ENCODE data around the gene ADAMTS13. TPM values are rescaled to one million over a fixed set of nuclear protein-coding genes. Genes with fewer than 3 reads are reported as not detected.

Gene ADAMTS13
- total RNA-seq, 1 experiment from 2014 or later, result 1.6 TPM

DNA sequence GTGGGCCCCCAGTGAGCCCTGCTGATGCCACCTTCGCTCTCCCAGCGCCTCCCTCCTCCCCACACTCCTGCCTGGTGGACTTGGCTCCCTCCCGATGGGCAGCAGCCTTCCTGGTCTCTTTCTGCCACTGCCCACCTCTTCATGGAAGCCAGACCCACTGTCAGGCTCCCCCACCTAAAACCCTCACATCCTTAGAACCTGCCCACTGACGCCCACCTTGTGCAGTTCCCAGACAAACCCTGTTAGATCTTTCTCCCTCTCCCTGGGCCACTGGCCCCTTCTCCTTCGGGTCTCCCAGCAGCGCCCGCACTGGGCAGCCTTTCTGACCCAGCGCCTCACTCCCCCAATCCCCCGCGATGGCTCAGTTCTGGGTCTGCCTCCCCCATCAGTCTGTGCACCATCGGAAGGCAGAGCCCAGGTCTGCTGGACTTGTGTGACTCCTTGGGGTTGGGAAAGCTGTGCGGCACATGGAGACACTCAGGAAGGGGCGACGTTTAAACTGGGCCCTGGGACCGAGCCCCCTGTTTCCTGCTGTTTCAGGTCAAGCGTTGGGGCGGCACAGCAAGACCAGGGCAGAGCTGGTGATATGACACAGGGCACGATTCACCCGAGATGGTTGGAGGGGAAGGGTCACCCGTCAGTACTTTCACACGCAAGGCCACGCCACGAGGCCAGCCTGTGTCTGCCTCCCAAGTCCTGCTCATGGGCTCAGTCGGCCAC, 85.2 kb downstream of the ADAMTS13 start:
- DNase-seq (ENCODE audit: low read depth), result no peak

DNA sequence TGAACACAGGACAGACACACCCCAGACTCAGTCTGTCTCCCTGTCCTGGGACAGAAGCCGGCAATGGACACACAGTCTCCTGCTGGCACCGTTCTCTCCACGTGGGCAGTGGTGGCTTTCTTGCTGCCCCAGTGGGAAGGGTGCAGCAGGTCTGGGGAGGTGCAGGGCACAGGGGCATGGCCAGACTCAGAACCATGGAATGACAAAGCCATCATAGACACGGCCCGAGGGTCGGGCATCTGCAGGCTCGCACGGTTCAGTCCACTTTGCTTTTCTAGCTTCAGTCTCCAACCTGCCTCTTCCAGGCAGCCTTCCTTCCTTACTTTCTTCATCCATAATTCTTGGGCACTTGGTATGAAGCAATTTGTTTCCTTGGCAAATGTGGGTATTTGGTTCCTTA, 85.9 kb downstream of the ADAMTS13 start:
- DNase-seq (ENCODE audit: low read depth), result no peak

Other genes with a start within 250 kb of the ADAMTS13 start
- not detected in 2 replicates for gene OBP2B, start 213.1 kb upstream of the ADAMTS13 start, total RNA-seq (2014; rRNA removed)
- gene ABO, start 147.2 kb upstream of the ADAMTS13 start, total RNA-seq (2014; rRNA removed), result not detected in 2 replicates
- gene SURF6, start 86.2 kb upstream of the ADAMTS13 start, total RNA-seq (2014; rRNA removed), result 26.8 and 27.8 TPM in 2 replicates
- gene MED22, start 74.2 kb upstream of the ADAMTS13 start, total RNA-seq (2014; rRNA removed), result 28.5 and 30.5 TPM in 2 replicates
- 2,137 and 2,163 TPM in 2 replicates for gene RPL7A, start 74.1 kb upstream of the ADAMTS13 start, total RNA-seq (2014; rRNA removed)
- 12.2 and 22.8 TPM in 2 replicates for gene SURF1, start 65.9 kb upstream of the ADAMTS13 start, total RNA-seq (2014; rRNA removed)
- gene SURF2, start 65.8 kb upstream of the ADAMTS13 start, total RNA-seq (2014; rRNA removed), result 25.3 and 29.6 TPM in 2 replicates
- gene SURF4, start 46.3 kb upstream of the ADAMTS13 start, total RNA-seq (2014; rRNA removed), result 456 and 465 TPM in 2 replicates
- 0.45 and 1.4 TPM in 2 replicates for gene STKLD1, start 46.0 kb upstream of the ADAMTS13 start, total RNA-seq (2014; rRNA removed)
- 21.0 and 23.6 TPM in 2 replicates for gene REXO4, start 4.4 kb upstream of the ADAMTS13 start, total RNA-seq (2014; rRNA removed)
- gene CACFD1, start 37.6 kb downstream of the ADAMTS13 start, total RNA-seq (2014; rRNA removed), result 7.4 and 8.2 TPM in 2 replicates
- 16.6 and 19.1 TPM in 2 replicates for gene SLC2A6, start 56.7 kb downstream of the ADAMTS13 start, total RNA-seq (2014; rRNA removed)
- gene MYMK, start 102.6 kb downstream of the ADAMTS13 start, total RNA-seq (2014; rRNA removed), result 0.63 TPM in 1 of 2 replicates, not detected in the other
- gene ADAMTSL2, start 112.3 kb downstream of the ADAMTS13 start, total RNA-seq (2014; rRNA removed), result 0.32 TPM in 1 of 2 replicates, not detected in the other
- not detected in 2 replicates for gene FAM163B, start 187.0 kb downstream of the ADAMTS13 start, total RNA-seq (2014; rRNA removed)
- gene DBH, start 214.0 kb downstream of the ADAMTS13 start, total RNA-seq (2014; rRNA removed), result not detected in 2 replicates